Central memory CD8-positive, alpha-beta T cell (primary cell): ENCODE measurements around the gene GIMAP4.
"Not testable (repeated sequence)": the region's sequence is repeated elsewhere in the genome, so short reads cannot be mapped to it uniquely, and the experiment has no call there.

ENCODE experiments used
- ATAC-seq: fragments of 150-1000 bp; cut with Tn5 transposase; replicated peaks from 2 replicates; pipeline ENCODE4 v1.10.0; 2022; ENCODE audit warnings: mild to moderate bottlenecking, moderate FRiP score, moderate number of reproducible peaks; ENCODE audit not compliant: poor library complexity, severe bottlenecking; ENCODE audit errors: extremely low read depth
- DNase-seq, 2 donors: peaks; one replicate each; pipeline ENCODE4 v3.0.0; 2021; ENCODE audit warnings: low spot score in 2 of 2
- H3K27ac Mint-ChIP-seq: one replicate; pipeline ENCODE4 v1.8.0; 2022; ENCODE audit warnings: low read depth, mild to moderate bottlenecking, moderate library complexity, mixed read lengths
- H3K27me3 Mint-ChIP-seq: one replicate; pipeline ENCODE4 v1.8.0; 2022; ENCODE audit warnings: mixed read lengths
- H3K36me3 Mint-ChIP-seq: one replicate; pipeline ENCODE4 v1.8.0; 2022; ENCODE audit warnings: mild to moderate bottlenecking, moderate library complexity, mixed read lengths; ENCODE audit not compliant: insufficient read depth
- H3K4me1 Mint-ChIP-seq: one replicate; pipeline ENCODE4 v1.8.0; 2022; ENCODE audit warnings: mixed read lengths
- H3K4me3 Mint-ChIP-seq: one replicate; pipeline ENCODE4 v1.8.0; 2022; ENCODE audit warnings: mild to moderate bottlenecking, moderate library complexity, mixed read lengths
- H3K9me3 Mint-ChIP-seq: one replicate; pipeline ENCODE4 v1.8.0; 2022; ENCODE audit warnings: mixed read lengths

The GIMAP4 gene

DNA sequence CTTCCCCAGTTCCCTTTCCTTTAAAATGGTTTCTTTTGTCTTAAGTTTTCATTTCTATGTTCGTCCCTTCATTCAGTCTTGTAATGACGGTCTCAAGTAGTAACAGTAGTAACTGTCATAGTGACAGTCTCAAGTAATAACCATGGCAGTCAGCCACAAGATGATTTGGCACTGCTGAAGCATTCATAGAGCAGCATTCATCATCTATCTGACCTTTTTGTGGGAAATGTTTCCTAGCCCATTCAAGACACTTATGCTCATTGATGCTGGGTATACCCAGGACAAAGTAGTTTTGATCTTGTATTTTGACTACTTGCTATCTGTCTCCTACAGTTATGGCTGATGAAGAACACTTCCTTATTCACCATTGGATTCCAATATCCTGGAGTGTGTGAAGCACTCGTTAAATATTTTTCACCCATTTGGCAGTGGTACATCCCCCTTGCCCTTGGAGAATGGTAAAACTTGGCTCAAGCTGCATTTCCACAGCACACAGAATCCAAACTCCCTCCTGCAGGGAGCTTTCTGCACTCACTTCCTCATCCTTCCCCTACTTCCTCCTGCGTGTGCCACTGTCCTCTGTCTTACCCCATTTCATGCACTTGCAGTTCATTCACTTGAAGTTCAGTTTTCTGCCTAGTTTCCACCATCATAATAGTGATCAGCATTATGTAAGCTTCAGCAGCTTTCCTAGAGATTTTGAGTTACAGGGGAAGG, 19.0 kb downstream of the GIMAP4 start:
- no peak overlapping the region for H3K4me3 Mint-ChIP-seq
- no peak for DNase-seq
- H3K27me3 Mint-ChIP-seq: no peaks in the 10 kb centered on the region
- H3K4me1 Mint-ChIP-seq: peaks cover 27% of the 10 kb centered on the region
- no peak for ATAC-seq
- peaks cover 8% of the 10 kb centered on the region for H3K9me3 Mint-ChIP-seq
- peaks cover 4% of the 10 kb centered on the region for H3K36me3 Mint-ChIP-seq
- H3K27ac Mint-ChIP-seq: peak overlapping the region; percentile 7

DNA sequence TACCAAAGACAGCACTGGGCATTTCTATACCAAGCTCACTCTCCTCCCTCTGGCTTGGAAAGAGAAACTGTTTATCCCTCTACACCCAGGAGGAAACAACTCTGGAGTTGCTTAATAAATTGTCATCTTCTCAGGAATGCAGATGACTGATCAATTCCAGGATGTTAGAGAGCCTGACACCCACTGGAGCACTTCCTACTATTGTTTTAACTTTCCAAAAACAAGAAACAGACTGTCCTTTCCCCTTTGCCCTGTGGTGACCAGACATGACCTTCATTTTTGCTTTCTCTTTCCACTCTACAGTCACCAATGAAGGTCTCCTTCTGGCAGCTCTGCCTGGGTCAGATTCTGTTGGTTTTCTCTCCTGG, 19.6 kb downstream of the GIMAP4 start:
- Mint-ChIP-seq H3K27me3 (no peaks in the 10 kb centered on the region), H3K9me3 (peaks cover 9% of the 10 kb centered on the region), H3K4me1 (peaks cover 27% of the 10 kb centered on the region), H3K36me3 (peaks cover 4% of the 10 kb centered on the region), H3K27ac (peak overlapping the region; percentile 7), H3K4me3 (peak overlapping the region; percentile 4)
- DNase-seq: no peak
- peak; percentile 43 for ATAC-seq

DNA sequence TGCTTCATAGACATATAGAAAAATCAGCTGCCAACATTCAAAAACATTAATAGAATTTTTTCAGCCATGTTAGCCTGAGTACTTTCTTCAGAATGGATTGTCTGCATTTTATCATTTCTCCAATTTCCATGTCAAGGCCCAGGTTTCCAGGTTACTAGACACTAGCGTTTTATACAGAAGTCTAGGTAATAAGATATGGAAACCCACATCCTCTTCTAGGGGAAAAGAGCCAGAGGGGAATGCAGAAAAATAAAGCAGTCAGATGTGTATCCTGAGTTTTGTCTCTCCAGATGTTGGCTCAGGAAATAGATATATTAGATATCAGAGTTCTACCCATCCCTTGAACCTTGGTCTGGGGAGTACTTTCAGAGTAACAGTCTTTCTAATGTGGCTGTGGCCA, 20.4 kb downstream of the GIMAP4 start:
- Mint-ChIP-seq H3K36me3 (peaks cover 2% of the 10 kb centered on the region), H3K4me3 (no peak overlapping the region), H3K4me1 (peaks cover 27% of the 10 kb centered on the region), H3K27me3 (no peaks in the 10 kb centered on the region), H3K27ac (no peak overlapping the region), H3K9me3 (peaks cover 17% of the 10 kb centered on the region)
- DNase-seq (no peak), ATAC-seq (no peak)

DNA sequence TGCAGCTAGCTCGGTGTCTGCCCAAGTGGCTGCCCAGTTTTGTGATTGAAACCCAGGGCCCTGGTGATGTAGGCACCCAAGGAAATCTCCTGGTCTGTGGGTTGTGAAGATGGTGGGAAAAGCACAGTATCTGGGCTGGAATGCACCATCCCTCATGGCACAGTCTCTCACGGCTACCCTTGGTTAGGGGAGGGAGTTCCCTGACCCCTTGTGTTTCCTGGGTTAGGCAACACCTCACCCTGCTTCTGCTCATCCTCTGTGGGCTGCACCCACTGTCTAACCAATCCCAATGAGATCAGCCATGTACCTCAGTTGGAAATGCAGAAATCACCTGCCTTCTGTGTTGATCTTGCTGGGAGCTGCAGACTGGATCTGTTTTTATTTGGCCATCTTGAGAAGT, 27.6 kb downstream of the GIMAP4 start:
- H3K4me1 Mint-ChIP-seq: peaks cover 26% of the 10 kb centered on the region
- H3K27ac Mint-ChIP-seq: no peak overlapping the region

DNA sequence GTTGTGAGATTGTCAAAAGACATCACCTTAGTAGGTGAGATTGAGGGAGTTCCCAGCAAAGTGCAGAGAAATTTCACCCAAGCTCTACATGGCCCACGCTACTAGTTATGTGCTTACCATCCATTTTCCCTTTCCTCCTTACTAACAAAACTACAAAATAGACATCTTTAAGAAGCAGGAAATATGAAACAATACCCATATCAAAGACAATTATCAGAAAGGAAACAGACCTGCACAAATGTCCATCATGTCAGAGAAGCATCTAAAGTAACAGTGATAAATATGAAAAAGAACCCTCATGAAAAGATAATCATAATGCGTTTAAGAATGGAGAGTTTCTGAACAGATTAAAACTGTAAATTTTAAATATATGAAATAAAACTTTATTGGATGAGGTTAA, 28.2 kb downstream of the GIMAP4 start:
- Mint-ChIP-seq H3K36me3 (peaks cover 2% of the 10 kb centered on the region), H3K4me1 (peaks cover 31% of the 10 kb centered on the region), H3K9me3 (peaks cover 21% of the 10 kb centered on the region), H3K4me3 (no peak overlapping the region), H3K27me3 (no peaks in the 10 kb centered on the region), H3K27ac (no peak overlapping the region)
- no peak for DNase-seq
- ATAC-seq: no peak

More for the DNA sequence above, 27.6 kb downstream of the GIMAP4 start:
- no peaks in the 10 kb centered on the region for H3K27me3 Mint-ChIP-seq
- H3K36me3 Mint-ChIP-seq: peaks cover 2% of the 10 kb centered on the region
- peaks cover 21% of the 10 kb centered on the region for H3K9me3 Mint-ChIP-seq
- DNase-seq (no peak), ATAC-seq (no peak)
- no peak overlapping the region for H3K4me3 Mint-ChIP-seq

DNA sequence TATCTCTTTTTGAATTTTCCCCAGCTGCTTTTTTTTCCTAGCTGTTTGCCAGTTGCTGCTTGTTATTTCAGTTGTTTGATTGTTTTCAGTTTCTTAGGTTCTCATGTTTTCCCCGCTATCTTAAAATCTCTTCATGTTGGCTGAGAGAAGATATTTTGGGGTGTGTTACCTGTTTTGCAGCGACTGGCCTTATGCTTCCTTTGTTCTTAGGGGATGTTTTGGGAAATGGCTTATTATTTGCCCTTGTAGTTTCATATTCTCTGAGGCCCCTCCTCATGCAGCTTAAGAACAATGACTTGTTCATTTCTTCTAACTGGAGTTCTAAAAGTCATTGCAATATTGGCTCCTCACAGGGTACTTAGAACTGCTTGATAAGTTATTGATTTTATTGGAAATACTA, 36.4 kb downstream of the GIMAP4 start:
- H3K36me3 Mint-ChIP-seq, H3K9me3 Mint-ChIP-seq, H3K27me3 Mint-ChIP-seq, H3K27ac Mint-ChIP-seq, DNase-seq, ATAC-seq, H3K4me3 Mint-ChIP-seq: not testable (repeated sequence)
- peaks cover 24% of the 10 kb centered on the region for H3K4me1 Mint-ChIP-seq

DNA sequence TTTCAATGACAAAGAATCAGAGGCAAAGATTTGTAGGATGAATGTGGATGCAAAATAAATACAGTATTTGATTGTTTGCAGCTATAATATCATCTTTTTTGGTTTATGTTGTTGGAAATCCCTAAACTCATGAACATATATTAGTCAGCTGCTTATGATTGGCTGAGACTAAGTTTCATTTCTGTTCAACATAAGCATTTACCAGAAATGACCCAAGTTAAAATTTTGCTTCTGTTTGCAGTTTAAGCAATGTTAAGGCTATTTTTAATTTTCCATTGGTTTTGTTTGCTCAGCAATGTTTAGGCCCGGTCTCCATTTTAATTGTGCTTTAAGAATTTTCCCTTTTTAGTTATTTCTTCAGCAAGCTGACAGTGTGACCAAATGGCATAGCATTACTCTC, 43.0 kb downstream of the GIMAP4 start:
- Mint-ChIP-seq H3K4me1 (peaks cover 53% of the 10 kb centered on the region), H3K4me3 (no peak overlapping the region)

DNA sequence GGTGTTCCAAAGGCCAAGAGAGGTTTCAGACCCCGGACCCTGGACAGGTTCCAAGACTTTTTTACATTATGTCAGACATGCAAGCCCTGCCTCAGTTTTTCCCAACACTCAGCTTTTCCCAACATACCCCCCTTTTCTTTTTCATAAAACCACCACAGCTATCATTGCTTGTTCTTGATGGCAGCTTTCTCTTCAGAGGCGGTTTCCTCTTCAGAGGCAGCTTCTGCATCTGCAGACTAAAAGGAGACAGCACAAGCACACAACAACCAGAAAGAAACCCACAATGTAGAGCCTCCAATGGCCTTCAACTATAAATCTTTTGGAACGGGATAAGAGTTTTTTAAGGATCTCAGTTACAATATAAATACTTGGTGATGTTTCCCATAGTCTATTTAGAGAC, 45.7 kb downstream of the GIMAP4 start:
- no peaks in the 10 kb centered on the region for H3K27me3 Mint-ChIP-seq
- peaks cover 5% of the 10 kb centered on the region for H3K9me3 Mint-ChIP-seq
- H3K27ac Mint-ChIP-seq: no peak overlapping the region
- H3K36me3 Mint-ChIP-seq: no peaks in the 10 kb centered on the region
- H3K4me1 Mint-ChIP-seq: peaks cover 53% of the 10 kb centered on the region
- ATAC-seq (no peak), DNase-seq (no peak)
- H3K4me3 Mint-ChIP-seq: no peak overlapping the region

More for the DNA sequence above, 43.0 kb downstream of the GIMAP4 start:
- Mint-ChIP-seq H3K27me3 (no peaks in the 10 kb centered on the region), H3K27ac (no peak overlapping the region), H3K36me3 (peaks cover 2% of the 10 kb centered on the region), H3K9me3 (peaks cover 5% of the 10 kb centered on the region)
- no peak for ATAC-seq
- DNase-seq: no peak

DNA sequence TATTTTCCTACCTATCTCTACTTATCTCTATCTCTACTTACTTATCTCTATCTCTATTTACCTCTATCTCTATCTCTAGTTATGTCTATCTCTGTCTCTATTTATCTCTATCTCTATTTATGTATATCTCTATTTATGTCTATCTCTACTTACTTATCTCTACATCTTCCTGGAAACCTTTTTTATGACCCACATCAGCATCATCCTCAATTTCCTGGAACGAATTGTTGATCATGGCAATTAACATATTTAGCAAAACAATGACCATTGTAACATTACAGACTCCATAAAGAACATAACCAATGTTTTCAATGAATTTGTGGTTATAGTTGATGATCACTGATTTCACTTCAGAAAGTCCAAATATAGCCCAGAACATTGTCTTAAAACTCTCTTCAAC, 46.7 kb downstream of the GIMAP4 start:
- ATAC-seq (no peak), DNase-seq (no peak)
- peaks cover 43% of the 10 kb centered on the region for H3K4me1 Mint-ChIP-seq
- peaks cover 5% of the 10 kb centered on the region for H3K9me3 Mint-ChIP-seq
- no peak overlapping the region for H3K4me3 Mint-ChIP-seq
- H3K36me3 Mint-ChIP-seq: peaks cover 2% of the 10 kb centered on the region
- H3K27ac Mint-ChIP-seq: peak overlapping the region; percentile 52
- no peaks in the 10 kb centered on the region for H3K27me3 Mint-ChIP-seq

DNA sequence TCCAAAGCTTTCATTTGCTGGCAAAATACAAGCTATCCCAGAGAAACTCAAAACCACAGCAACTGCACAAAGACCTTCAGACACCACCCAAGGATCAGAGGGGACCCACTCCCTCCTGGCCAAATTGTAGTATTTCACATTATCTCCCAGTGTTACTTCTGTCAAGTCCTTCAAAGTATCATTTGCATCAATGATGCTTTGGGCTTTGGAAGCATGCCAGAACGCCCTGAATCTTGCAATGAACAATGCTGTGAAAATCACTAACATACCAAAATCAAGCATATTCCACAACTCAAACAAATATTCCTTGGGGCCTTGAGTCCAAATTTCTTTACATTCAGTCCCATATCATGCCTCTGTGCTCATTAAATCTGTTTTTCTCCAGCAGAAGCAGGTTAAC, 47.2 kb downstream of the GIMAP4 start:
- H3K4me3 Mint-ChIP-seq: not testable (repeated sequence)
- peaks cover 43% of the 10 kb centered on the region for H3K4me1 Mint-ChIP-seq

DNA sequence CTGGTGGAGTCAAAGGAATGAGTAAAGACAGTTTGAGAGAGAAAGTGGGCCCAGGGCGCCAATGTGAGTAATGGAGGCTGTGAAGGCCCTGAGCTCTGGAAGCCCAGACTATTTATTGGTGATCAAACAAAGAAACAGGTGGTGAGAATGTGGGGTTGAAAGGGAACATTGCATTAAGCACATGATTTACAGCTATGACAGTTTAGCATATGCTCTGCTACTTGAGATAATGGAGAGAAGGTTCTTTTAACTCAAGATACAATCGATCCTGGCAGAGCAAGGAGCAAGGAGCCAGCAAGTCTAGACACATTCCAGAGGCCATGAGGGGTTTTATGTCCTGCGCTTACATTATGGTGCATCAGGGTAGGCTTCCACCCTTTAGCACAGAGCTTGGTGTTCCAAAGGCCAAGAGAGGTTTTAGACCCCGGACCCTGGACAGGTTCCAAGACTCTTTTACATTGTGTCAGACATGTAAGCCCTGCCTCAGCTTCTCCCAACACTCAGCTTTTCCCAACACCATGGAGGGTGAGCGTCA, 48.1 kb downstream of the GIMAP4 start:
- DNase-seq, H3K36me3 Mint-ChIP-seq, H3K4me3 Mint-ChIP-seq, ATAC-seq, H3K27me3 Mint-ChIP-seq, H3K9me3 Mint-ChIP-seq, H3K27ac Mint-ChIP-seq: not testable (repeated sequence)
- H3K4me1 Mint-ChIP-seq: peaks cover 43% of the 10 kb centered on the region

More for the DNA sequence above, 47.2 kb downstream of the GIMAP4 start:
- not testable (repeated sequence) for H3K27me3 Mint-ChIP-seq, H3K36me3 Mint-ChIP-seq, ATAC-seq, DNase-seq, H3K9me3 Mint-ChIP-seq, H3K27ac Mint-ChIP-seq

DNA sequence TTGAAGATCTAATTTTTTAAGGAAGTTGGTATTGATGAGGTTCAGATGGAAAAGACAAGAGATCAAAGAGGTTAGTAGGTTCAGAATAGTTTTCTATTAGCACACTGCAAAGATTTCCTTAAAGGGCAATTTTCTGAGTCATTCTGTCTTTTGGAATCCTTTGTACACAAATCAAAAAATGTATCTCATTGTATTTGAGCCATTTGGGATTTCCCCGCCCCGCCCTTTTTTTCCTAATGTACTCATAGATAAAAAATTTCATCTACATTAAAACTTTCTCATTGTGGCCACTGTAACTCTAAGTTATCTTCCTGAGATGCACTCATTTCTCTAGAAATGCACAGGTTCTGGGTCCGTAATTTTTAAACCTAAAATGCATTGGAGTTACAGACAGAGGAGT, 52.9 kb downstream of the GIMAP4 start:
- ATAC-seq: no peak
- no peak for DNase-seq
- no peak overlapping the region for H3K4me3 Mint-ChIP-seq
- H3K27me3 Mint-ChIP-seq: no peaks in the 10 kb centered on the region
- H3K9me3 Mint-ChIP-seq: no peaks in the 10 kb centered on the region
- H3K4me1 Mint-ChIP-seq: peaks cover 29% of the 10 kb centered on the region
- H3K27ac Mint-ChIP-seq: no peak overlapping the region
- peaks cover 5% of the 10 kb centered on the region for H3K36me3 Mint-ChIP-seq

DNA sequence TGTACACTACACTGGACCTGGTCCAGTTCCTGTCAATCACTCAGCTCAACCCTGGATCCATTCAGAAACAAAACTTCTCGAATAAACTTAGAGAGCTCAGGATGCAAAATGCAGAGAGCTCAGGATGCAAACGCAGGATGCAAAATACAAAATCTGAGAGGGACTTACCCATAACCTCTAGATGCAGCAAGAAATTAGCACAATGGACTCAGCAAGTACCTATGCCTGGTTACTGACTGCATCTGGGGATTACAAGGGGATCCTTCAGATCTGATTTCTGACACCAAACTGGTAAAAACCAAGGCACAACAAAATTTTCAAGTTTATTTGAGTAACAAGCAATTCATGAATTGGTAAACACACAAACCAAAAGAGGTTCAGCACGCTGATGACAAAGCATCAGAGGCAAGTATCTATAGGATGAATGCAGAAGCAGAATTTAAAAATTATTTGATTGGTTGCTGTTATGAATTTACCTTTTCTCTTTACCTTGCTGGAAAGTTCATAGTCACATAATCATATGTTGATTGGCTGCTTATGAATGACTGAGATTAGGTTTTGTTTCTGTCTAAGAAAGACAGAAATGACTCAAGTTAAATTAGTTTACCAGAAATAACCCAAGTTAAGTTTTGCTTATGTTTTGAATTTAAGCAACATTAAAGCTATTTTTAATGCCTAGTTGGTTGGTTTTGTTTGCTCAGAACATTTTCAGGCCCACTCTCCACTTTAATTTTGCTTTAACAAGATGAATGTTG, 53.6 kb downstream of the GIMAP4 start:
- DNase-seq (no peak), ATAC-seq (no peak)
- Mint-ChIP-seq H3K36me3 (peaks cover 8% of the 10 kb centered on the region), H3K4me3 (no peak overlapping the region), H3K27ac (no peak overlapping the region), H3K4me1 (peaks cover 33% of the 10 kb centered on the region), H3K9me3 (no peaks in the 10 kb centered on the region), H3K27me3 (no peaks in the 10 kb centered on the region)
